A549 (cell line): ENCODE measurements around the gene EPC2. TPM values are rescaled to one million over a fixed set of nuclear protein-coding genes. Genes with fewer than 3 reads are reported as not detected.

Experiments used
- ATAC-seq, 2 experiments: fragments of 200-7000 bp in 1 of 2; fragments of >200 bp in 1 of 2; cut with Nextera tagmentation in 1 of 2; cut with Tn5 transposase in 1 of 2; 3 replicates each; pipeline versions ENCODE4 v1.8.0 to v1.9.1; 2018 to 2020; ENCODE audit warnings: mild to moderate bottlenecking in 1 of 2, moderate library complexity in 1 of 2
- CTCF ChIA-PET: fragments of 300-600 bp; sonication (Branson Sonifier 250); formaldehyde crosslinking; extraction: SDS; loops from one replicate; lab custom pipeline; 2021; ENCODE audit warnings: antibody characterized with exemption, inconsistent platforms; lab: Yijun Ruan, JAX
- POLR2A ChIA-PET: fragments of 350-600 bp; formaldehyde crosslinking; extraction: SDS; loops from one replicate; lab custom pipeline; 2021; ENCODE audit warnings: antibody characterized with exemption, inconsistent platforms; lab: Yijun Ruan, JAX
- DNase-seq, 2 experiments: peaks; one replicate each; pipeline versions ENCODE4 v3.0.0 to v3.0.0-alpha.2; 2011 to 2016; ENCODE audit warnings: low read depth in 1 of 2, low spot score in 1 of 2
- FAIRE-seq: peaks from 2 replicates; lab custom pipeline; 2011; peaks lifted over from hg19 to GRCh38; lab: Jason Lieb, UNC
- H3K27ac ChIP-seq, 2 experiments: fragments of >200 bp; sonication (Bioruptor Twin); formaldehyde crosslinking; 3 replicates each; pipeline ENCODE4 v1.5.1; 2016 to 2017
- H3K4me1 ChIP-seq: fragments of >200 bp; sonication (Bioruptor Twin); formaldehyde crosslinking; 3 replicates; pipeline ENCODE4 v1.6.1; 2016
- H3K4me2 ChIP-seq: fragments of >200 bp; sonication (Bioruptor Twin); formaldehyde crosslinking; 3 replicates; pipeline ENCODE4 v1.6.1; 2016
- H3K4me3 ChIP-seq: fragments of >200 bp; sonication (Bioruptor Twin); formaldehyde crosslinking; 3 replicates; pipeline ENCODE4 v1.5.1; 2016
- H3K9me3 ChIP-seq: fragments of >200 bp; sonication (Bioruptor Twin); formaldehyde crosslinking; 3 replicates; pipeline ENCODE4 v1.6.1; 2016
- CBX2 ChIP-seq: fragments of 200-600 bp; sonication (generic); IDR thresholded peaks from 2 replicates; pipeline ENCODE4 v1.6.1; 2016; ENCODE audit warnings: low read depth, mild to moderate bottlenecking, borderline replicate concordance
- CBX8 ChIP-seq: fragments of 200-600 bp; sonication (generic); IDR thresholded peaks from 2 replicates; pipeline ENCODE4 v1.6.1; 2016
- CEBPB ChIP-seq, 2 experiments: fragments of >200 bp in 1 of 2; sonication (Bioruptor Twin) in 1 of 2; formaldehyde crosslinking in 1 of 2; IDR thresholded peaks; 2 replicates each; pipeline ENCODE4 v1.6.1; 2012 to 2016
- CHD2 ChIP-seq: fragments of 150-350 bp; IDR thresholded peaks from 2 replicates; pipeline ENCODE4 v1.6.1; 2014; ENCODE audit warnings: low read length; ENCODE audit not compliant: partially characterized antibody
- EHMT2 ChIP-seq: fragments of 200-600 bp; sonication (generic); IDR thresholded peaks from 2 replicates; pipeline ENCODE4 v1.6.1; 2016; ENCODE audit warnings: antibody characterized with exemption, low read depth, mild to moderate bottlenecking, moderate library complexity
- EP300 ChIP-seq, 2 experiments: fragments of >200 bp; sonication (Bioruptor Twin); formaldehyde crosslinking; IDR thresholded peaks; 2 replicates in 1 of 2; 3 replicates in 1 of 2; pipeline ENCODE4 v1.6.1; 2016 to 2017
- FOSL2 ChIP-seq, 2 experiments: fragments of 450-650 bp in 1 of 2; fragments of >200 bp in 1 of 2; sonication (Bioruptor Twin) in 1 of 2; formaldehyde crosslinking; IDR thresholded peaks; 2 replicates each; pipeline versions ENCODE4 v1.5.0 to v1.6.1; 2016 to 2020; ENCODE audit warnings: mild to moderate bottlenecking in 1 of 2, moderate library complexity in 1 of 2
- FOXS1 ChIP-seq: fragments of 250-450 bp; sonication (Bioruptor Pico); IDR thresholded peaks from 2 replicates; pipeline ENCODE4 v1.5.0; 2020; ENCODE audit warnings: mild to moderate bottlenecking, moderate library complexity
- HES2 ChIP-seq: fragments of >200 bp; sonication (Bioruptor Twin); formaldehyde crosslinking; IDR thresholded peaks from 2 replicates; pipeline ENCODE4 v1.6.1; 2016
- MAFK ChIP-seq: fragments of 450-650 bp; IDR thresholded peaks from 2 replicates; pipeline ENCODE4 v1.6.1; 2014; ENCODE audit not compliant: partially characterized antibody
- MYC ChIP-seq: IDR thresholded peaks from 2 replicates; pipeline ENCODE4 v1.6.1; 2012; ENCODE audit warnings: mild to moderate bottlenecking, inconsistent platforms, low read length, improper control_type of control experiment, borderline replicate concordance
- PHF8 ChIP-seq: fragments of 200-600 bp; sonication (generic); IDR thresholded peaks from 2 replicates; pipeline ENCODE4 v1.6.1; 2016; ENCODE audit warnings: low read depth, mild to moderate bottlenecking, antibody characterized with exemption, moderate library complexity, borderline replicate concordance
- POLR2A ChIP-seq: IDR thresholded peaks from 2 replicates; pipeline ENCODE4 v1.6.1; 2012; ENCODE audit warnings: mild to moderate bottlenecking, low read length
- RAD21 ChIP-seq, 2 experiments: fragments of >200 bp in 1 of 2; sonication (Bioruptor Twin) in 1 of 2; formaldehyde crosslinking in 1 of 2; IDR thresholded peaks in 1 of 2; conservative IDR thresholded peaks in 1 of 2; 2 replicates in 1 of 2; 3 replicates in 1 of 2; pipeline ENCODE4 v1.6.1; 2012 to 2018; ENCODE audit warnings: inconsistent platforms in 1 of 2
- RARB ChIP-seq: fragments of 250-450 bp; sonication (Bioruptor Pico); IDR thresholded peaks from 2 replicates; pipeline ENCODE4 v1.8.0; 2021; ENCODE audit warnings: mild to moderate bottlenecking, moderate library complexity
- RCOR1 ChIP-seq: fragments of 150-350 bp; IDR thresholded peaks from 2 replicates; pipeline ENCODE4 v1.6.1; 2014; ENCODE audit warnings: antibody characterized with exemption, low read length, low read depth
- RFX5 ChIP-seq: fragments of 450-650 bp; IDR thresholded peaks from 2 replicates; pipeline ENCODE4 v1.7.1; 2014; ENCODE audit warnings: antibody characterized with exemption, mild to moderate bottlenecking, moderate library complexity
- RNF2 ChIP-seq: fragments of 200-600 bp; sonication (generic); IDR thresholded peaks from 2 replicates; pipeline ENCODE4 v1.6.1; 2016; ENCODE audit warnings: low read depth, mild to moderate bottlenecking, antibody characterized with exemption, moderate library complexity, borderline replicate concordance
- SMC3 ChIP-seq: fragments of >200 bp; sonication (Bioruptor Twin); formaldehyde crosslinking; IDR thresholded peaks from 3 replicates; pipeline ENCODE4 v1.6.1; 2018; ENCODE audit warnings: inconsistent platforms
- SREBF2 ChIP-seq: fragments of 450-650 bp; IDR thresholded peaks from 2 replicates; pipeline ENCODE4 v1.6.1; 2014; ENCODE audit warnings: mild to moderate bottlenecking, moderate library complexity
- ZC3H11A ChIP-seq: fragments of 450-650 bp; IDR thresholded peaks from 2 replicates; pipeline ENCODE4 v1.6.1; 2014; ENCODE audit warnings: antibody characterized with exemption, mild to moderate bottlenecking
- ZNF302 ChIP-seq: fragments of 250-450 bp; sonication (Bioruptor Pico); IDR thresholded peaks from 2 replicates; pipeline ENCODE4 v1.9.0; 2021; ENCODE audit warnings: inconsistent platforms, mild to moderate bottlenecking, moderate library complexity
- ZSCAN20 ChIP-seq: fragments of 250-450 bp; sonication (Bioruptor Pico); IDR thresholded peaks from 2 replicates; pipeline ENCODE4 v1.8.0; 2022; ENCODE audit warnings: mild to moderate bottlenecking, moderate library complexity
- WGBS: methylation state at CpG from one replicate; pipeline ENCODE4 v1.1.6; 2017; ENCODE audit errors: missing lambda C conversion rate; 5-methylcytosine and 5-hydroxymethylcytosine counted together
- polyA plus RNA-seq, 4 experiments: library from polyadenylated mRNA; depleted of rRNA in 3 of 4; stranded (reverse); fragments of >200 nt; fragmentation: RNase III in 1 of 4; extraction: RNeasy Plus Mini Kit Qiagen cat#74134 plus additional on column Dnase treatment in 1 of 4; gene quantifications; 2 replicates in 3 of 4; 3 replicates in 1 of 4; pipeline ENCODE4 v1.2.3, GENCODE V29; 2011 to 2017
- TF ChIP-seq, protein P1 (sequence below): fragments of 250-450 bp; sonication (Bioruptor Pico); IDR thresholded peaks from 2 replicates; pipeline ENCODE4 v1.5.0; 2021; ENCODE audit warnings: mild to moderate bottlenecking, moderate library complexity, borderline replicate concordance
- TF ChIP-seq, protein P2 (sequence below): fragments of 150-350 bp; IDR thresholded peaks from 2 replicates; pipeline ENCODE4 v1.6.1; 2014; ENCODE audit warnings: low read depth, mild to moderate bottlenecking, low read length

EPC2 gene
- polyA plus RNA-seq, 2 of the 4 experiments (the other 2 are of a cell fraction): 8.8 to 23.0 TPM

- Histone ChIP-seq H3K4me3 (no peak overlapping the region), H3K4me2 (no peak overlapping the region), H3K9me3 (no peaks in the 10 kb centered on the region), H3K4me1 (peaks cover 6% of the 10 kb centered on the region; the same call in 2 of the 3 replicates), H3K27ac (no peak overlapping the region)
- WGBS: 96% methylated on average over 3 of the region's 3 CpGs
- no peak for ATAC-seq
- no peak for DNase-seq
- no peak for FAIRE-seq
- ChIA-PET CTCF (no interaction called here), POLR2A (no interaction called here)
- TF ChIP-seq POLR2A: no peak
- TF ChIP-seq MAFK: peak; percentile 66
Measured at GRCh38 chr2:148752977-148753376, 108.4 kb downstream of the EPC2 start.

DNA sequence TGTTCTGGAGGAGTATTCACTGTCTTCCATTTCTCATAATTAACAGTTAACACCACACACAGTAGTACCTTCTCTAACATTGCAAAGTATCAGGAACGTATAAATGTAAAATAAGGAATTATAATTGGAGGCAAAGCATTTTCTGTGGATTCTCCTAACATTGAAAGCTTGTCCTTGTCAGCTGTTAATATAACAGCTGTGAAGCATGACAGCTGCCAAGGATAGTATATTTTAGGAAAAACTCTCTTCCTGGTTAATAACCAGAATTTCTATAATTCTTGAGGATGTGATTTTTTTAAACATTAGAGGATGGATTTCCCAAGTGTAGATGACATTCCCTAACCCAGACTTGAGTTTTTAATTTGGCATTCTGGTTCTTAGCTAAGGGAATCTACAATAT lies 110.3 kb downstream of the EPC2 start:
- WGBS: 97% methylated on average over 1 of the region's 1 CpG
- H3K4me1 ChIP-seq: peaks cover 6% of the 10 kb centered on the region; the same call in 2 of the 3 replicates
- no peak for DNase-seq
- no peak overlapping the region for H3K4me3 ChIP-seq
- POLR2A ChIA-PET: no interaction called here
- no peak for TF ChIP-seq EP300 (IDR thresholded peaks at IDR 0.05)
- TF ChIP-seq ZSCAN20 (CRISPR knock-in tag): no peak
- no peak for TF ChIP-seq RCOR1
- TF ChIP-seq ZC3H11A: no peak
- TF ChIP-seq FOSL2 (IDR thresholded peaks at IDR 0.05): no peak
- no peak for TF ChIP-seq FOSL2 (CRISPR knock-in tag; IDR thresholded peaks at IDR 0.05)
- TF ChIP-seq RNF2: no peak
- TF ChIP-seq HES2: no peak
- TF ChIP-seq MYC: no peak
- no peak for TF ChIP-seq FOXS1
- no peak for TF ChIP-seq EHMT2
- TF ChIP-seq SMC3: no peak
- TF ChIP-seq CEBPB (IDR thresholded peaks at IDR 0.05): no peak
- TF ChIP-seq, protein P1, sequence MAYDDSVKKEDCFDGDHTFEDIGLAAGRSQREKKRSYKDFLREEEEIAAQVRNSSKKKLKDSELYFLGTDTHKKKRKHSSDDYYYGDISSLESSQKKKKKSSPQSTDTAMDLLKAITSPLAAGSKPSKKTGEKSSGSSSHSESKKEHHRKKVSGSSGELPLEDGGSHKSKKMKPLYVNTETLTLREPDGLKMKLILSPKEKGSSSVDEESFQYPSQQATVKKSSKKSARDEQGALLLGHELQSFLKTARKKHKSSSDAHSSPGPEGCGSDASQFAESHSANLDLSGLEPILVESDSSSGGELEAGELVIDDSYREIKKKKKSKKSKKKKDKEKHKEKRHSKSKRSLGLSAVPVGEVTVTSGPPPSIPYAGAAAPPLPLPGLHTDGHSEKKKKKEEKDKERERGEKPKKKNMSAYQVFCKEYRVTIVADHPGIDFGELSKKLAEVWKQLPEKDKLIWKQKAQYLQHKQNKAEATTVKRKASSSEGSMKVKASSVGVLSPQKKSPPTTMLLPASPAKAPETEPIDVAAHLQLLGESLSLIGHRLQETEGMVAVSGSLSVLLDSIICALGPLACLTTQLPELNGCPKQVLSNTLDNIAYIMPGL (CRISPR knock-in tag): no peak
- no peak for TF ChIP-seq CBX8
- no peak for TF ChIP-seq ZNF302 (CRISPR knock-in tag)
- TF ChIP-seq POLR2A: no peak
- TF ChIP-seq, protein P2, sequence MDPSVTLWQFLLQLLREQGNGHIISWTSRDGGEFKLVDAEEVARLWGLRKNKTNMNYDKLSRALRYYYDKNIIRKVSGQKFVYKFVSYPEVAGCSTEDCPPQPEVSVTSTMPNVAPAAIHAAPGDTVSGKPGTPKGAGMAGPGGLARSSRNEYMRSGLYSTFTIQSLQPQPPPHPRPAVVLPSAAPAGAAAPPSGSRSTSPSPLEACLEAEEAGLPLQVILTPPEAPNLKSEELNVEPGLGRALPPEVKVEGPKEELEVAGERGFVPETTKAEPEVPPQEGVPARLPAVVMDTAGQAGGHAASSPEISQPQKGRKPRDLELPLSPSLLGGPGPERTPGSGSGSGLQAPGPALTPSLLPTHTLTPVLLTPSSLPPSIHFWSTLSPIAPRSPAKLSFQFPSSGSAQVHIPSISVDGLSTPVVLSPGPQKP: no peak
- TF ChIP-seq RAD21 (conservative IDR thresholded peaks at IDR 0.05 in 1 of 2, IDR thresholded peaks at IDR 0.05 in 1 of 2): no peak
- TF ChIP-seq PHF8: no peak
- no peak for TF ChIP-seq RARB (CRISPR knock-in tag)
- TF ChIP-seq, all 56 proteins: peak for 0
- no peaks in the 10 kb centered on the region for H3K9me3 ChIP-seq
- ATAC-seq: no peak
- FAIRE-seq: no peak
- H3K27ac ChIP-seq: no peak overlapping the region
- CTCF ChIA-PET: interaction anchor here (1.5 kb wide), 1 partner anchor 8 kb away, joined by 3 read pairs; no protein-coding TSS in a partner anchor
- no peak overlapping the region for H3K4me2 ChIP-seq

GRCh38 chr2:148756292-148756975 lies 111.9 kb downstream of the EPC2 start:
- no peak for FAIRE-seq
- peak in 1 of 2 experiments; percentile 48; a peak in 3 of 6 replicates for ATAC-seq
- no peak overlapping the region for H3K4me2 ChIP-seq
- H3K4me3 ChIP-seq: no peak overlapping the region
- ChIA-PET CTCF (no interaction called here), POLR2A (no interaction called here)
- peaks cover 6% of the 10 kb centered on the region; the same call in 2 of the 3 replicates for H3K4me1 ChIP-seq
- peak in 1 of 2 experiments; percentile 4 for DNase-seq
- 58% methylated on average over 4 of the region's 4 CpGs for WGBS
- no peaks in the 10 kb centered on the region for H3K9me3 ChIP-seq
- TF ChIP-seq RFX5: no peak
- TF ChIP-seq CHD2: no peak
- no peak for TF ChIP-seq RNF2
- no peak for TF ChIP-seq PHF8
- no peak for TF ChIP-seq FOXS1
- no peak for TF ChIP-seq SREBF2
- TF ChIP-seq CBX2: no peak
- TF ChIP-seq FOSL2 (IDR thresholded peaks at IDR 0.05): no peak
- no peak for TF ChIP-seq FOSL2 (CRISPR knock-in tag; IDR thresholded peaks at IDR 0.05)
- no peak overlapping the region for H3K27ac ChIP-seq
